HG03066 (cell line): Measurements from ENCODE around the gene ZMAT5.
A peak's percentile ranks its signal among the peaks of the same experiment; 100 is the strongest.

Source experiments
- ATAC-seq: cut with Tn5 transposase; IDR thresholded peaks from one replicate; pipeline ENCODE4 v1.9.1; 2021; ENCODE audit warnings: low read depth; ENCODE audit not compliant: unreplicated experiment

ZMAT5 gene

GRCh38 chr22:29787371-29787980 lies 20.7 kb upstream of the ZMAT5 start:
- no peak for ATAC-seq

GRCh38 chr22:29786031-29786430 lies 19.2 kb upstream of the ZMAT5 start:
- no peak for ATAC-seq

DNA sequence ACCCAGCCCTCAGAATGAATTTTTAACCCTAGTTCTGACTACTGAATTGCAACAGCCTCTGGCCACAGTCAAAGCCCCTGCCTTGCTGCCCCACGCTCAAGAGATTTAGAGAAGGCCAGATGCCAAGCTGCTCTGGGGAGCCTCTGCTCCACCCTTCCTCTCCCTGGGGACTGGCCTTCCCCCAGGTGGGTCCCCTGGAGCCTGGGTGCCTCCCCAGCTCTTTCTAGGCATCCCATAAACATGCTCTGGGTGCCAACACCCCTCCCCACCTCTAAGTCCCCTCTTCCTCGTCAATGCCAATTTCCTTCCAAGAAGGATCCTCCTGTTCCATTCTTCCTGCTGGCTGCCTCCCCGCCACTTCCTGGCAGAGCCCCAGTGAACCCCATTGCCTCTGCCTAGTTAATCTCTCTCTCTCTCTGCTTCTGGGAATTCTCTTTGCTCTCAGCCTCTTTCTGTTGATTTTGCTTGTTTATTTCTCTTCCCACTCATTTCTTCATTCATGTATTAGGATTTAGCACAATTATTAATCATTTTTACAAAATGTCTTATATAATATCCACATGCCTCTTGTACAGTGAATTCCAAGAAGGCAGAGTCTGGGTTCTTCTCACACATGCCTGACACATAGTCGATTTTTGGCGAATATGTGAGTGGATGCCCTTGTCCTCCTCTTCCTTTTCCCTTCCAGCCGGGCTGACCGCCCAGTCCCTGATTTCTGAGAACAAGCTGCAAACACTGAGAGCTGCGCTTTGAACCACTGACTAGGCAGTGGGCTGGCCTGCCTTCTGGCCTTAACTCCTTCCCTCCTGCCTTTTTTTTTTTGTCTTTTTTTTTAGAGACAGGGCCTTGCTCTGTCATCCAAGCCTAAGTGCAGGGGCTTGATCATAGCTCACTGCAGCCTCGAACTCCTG lies 17.9 kb upstream of the ZMAT5 start:
- ATAC-seq = no peak

DNA sequence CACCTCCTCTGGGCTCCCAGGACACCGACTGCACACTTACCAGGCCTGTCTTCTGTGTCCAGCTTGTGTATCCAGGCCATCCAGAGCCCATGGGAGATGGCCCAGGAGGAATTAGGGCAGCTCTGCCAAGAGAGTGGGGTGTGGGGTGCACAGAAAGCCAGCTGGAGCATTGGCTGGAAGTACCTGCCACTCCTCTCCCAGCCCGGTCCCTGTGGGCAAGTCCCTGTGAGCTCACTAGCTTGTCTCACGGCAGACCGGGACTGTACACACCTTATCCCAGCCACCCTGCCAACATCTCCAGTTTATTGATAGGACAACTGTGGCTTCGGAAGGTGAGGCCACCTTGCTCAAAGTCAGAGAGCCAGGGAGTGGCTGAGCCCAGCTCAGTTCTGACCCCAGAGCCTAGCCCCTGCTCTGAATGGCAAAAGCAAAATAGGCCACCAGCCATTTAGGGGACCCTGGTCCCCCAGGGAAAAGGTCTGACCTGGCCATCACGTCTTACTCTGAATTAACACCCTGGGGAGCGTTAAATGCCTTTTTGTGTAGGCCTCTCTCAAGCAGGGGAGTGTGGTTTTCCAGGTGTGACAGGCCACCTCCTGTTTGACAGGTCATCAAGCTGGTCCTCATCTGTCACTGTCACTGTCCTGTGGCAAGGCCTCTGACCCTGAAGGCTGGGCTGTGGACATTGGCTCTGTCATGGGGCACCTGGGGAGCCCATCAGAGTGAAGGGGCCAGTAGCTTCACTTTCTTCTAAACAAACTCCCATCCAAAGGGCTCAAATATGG lies 15.4 kb upstream of the ZMAT5 start:
- no peak for ATAC-seq

DNA sequence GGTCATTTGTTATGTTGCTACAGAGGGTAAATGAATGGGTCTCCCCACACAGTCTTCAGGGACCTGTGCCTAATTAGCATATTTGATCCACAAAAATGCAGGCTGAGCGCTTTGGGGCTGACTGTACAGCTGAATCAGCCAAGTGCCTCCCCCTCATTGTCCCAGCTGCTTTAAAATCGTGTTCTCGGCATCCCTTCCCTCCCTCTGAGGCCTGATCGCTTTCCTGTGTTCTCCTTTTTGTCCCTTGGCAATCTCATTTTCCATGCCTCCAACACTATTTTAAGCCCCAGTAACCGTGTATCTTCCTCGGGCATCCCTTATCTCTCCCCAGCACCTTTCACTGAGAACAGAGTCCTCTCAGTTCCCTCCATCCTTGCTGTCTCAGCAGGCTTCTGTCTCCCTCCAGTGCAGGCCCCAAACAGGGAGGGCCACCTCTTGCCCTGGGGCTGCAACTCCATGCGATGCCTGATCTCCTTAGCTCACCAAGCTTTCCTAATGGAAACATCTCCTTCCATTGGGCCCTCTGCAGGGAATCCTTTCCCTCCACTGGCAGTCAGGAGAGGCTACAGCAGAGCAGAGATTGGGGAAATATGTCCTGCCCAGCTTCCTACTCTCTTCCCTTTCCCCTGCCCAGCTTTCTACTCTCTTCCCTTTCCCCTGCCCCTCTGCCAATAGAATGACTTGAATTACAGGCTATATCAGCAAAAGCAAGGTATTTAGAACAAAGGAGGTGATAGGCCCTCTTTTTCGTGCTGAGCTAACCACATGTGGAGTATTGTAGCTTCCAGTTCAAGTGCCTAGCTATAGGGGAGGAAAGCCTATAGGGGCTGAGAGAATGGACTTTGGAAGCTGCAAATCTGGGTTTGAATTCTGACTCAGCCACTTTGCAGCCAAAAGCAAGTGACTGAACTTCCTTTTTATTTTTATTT lies 14.2 kb upstream of the ZMAT5 start:
- no peak for ATAC-seq

DNA sequence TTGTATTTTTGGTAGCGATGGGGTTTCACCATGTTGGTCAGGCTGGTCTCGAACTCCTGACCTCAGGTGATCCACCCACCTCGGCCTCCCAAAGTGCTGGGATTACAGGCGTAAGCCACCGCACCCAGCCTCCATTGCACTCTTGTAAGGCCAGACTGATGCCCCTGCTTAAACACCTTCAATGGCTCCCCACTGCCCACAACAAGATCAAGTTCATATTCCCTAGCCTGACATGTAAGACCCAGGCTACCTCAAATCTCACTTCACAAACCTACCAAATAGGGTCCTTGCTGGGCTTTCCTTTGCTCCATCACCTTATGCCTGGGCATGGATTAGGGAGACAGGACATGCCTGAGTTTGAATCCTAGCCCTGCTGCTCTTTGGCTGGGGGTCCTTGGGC lies 13.4 kb upstream of the ZMAT5 start:
- no peak for ATAC-seq

DNA sequence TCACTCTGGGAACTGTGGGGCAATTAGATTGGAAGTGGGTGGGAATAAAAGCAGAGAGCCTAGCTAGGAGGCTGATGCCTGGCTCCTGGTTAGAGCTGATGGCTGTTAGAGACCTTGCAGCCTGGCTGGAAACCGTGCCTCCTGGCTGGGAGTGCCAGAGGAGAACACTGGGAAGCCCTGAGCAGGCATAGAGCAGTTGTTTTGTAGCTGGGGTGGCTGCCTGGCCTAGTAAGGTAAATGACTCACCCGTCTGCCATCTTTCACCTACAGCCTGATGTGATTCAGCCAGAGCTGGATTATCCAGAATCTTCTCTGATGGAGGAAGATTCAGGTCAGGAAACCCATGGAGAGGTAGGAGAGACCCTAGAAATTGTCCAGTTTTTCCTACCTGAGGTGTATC lies 6.4 kb upstream of the ZMAT5 start:
- ATAC-seq = no peak

DNA sequence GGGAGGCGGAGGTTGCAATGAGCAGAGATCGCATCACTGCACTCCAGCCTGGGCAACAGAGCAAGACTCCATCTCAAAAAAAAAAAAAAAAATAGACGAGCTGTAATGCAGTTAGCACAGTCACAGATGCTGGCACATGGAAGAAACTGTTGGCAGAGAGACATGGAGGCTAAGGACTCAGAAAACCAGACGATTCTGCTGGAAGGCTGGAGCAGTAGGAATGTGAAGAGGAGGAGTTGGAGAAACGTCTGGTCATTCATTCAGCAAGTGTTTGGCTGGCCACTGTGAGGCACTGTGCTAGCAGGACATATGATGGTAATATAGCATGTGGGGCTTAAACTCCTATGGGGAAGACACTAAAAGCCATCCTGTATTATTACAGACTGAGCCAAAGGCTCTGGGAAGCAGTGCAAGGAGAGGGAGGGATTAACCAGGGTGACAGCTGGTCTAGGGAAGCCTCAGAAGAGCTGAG lies 5.4 kb upstream of the ZMAT5 start:
- ATAC-seq = no peak

GRCh38 chr22:29769723-29770321 lies 3.0 kb upstream of the ZMAT5 start:
- no peak for ATAC-seq

DNA sequence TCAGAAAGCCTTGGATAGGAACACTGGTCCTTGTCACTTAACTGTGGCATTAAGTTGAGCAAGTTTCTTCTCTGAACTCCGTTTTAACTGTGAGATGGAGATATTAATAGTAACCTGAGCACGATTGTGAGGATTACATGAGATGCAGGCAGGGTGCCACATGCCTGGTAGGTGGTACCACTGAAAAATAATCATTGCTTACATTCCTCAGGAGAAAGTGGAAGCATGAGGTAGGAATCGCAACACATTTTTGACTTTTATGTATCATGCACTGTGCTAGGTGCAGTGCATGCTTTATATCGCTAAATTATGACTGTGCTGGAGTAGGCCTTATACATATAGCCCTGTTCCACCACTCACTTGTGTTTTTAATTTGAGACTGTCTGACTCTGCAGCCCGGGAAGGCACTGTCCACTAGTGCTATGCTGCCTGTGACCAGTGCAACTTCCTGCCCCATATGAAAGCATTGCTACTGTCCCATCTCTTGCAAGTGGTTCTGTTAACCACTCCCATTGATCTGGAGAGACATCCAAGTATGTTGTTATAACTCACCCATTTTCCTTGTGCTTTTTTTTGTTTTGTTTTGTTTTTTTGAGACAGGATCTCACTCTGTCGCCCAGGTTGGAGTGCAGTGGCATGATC lies 1.4 kb upstream of the ZMAT5 start:
- no peak for ATAC-seq

DNA sequence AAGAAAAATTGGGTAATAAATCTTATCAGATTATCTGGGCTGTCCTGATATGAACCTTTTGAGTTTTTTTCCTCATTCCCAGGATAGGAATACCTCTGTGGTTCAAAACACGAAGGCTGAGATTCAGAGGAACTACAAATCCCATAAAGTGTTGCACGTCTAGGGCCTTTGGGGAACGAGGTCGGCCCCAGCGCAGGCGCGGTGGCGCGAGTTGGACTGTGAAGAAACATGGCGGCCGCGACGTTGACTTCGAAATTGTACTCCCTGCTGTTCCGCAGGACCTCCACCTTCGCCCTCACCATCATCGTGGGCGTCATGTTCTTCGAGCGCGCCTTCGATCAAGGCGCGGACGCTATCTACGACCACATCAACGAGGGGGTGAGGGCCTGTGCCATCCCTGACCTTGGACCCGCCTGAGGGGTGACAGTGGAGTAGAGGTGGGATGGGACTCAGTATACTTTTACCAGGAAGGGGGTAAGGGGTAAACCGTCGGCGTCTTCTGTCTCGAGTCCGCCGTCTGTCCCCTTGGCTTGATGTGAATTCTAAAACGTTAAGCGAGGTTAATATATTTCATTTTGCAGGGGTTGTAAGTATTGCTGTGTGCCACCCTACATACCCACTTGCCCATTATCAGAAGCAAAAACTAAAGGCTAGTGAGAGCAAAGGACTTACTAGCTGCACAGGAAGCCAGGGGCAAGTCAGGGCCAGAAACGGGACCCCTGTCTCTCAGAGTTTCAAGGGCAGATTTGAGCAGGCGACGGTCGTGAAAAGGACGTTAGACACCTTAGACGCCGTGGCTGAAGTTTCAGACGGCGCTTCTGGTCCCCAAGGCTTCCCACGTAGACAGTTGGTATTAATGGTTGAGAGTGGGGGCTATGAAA lies 604 bp upstream of the ZMAT5 start, which contains the start of gene UQCR10:
Gene UQCR10 (plus strand): TSS at position 199 of the 881 bp plus-strand sequence. CDS start 30 bp downstream, at position 229.
- ATAC-seq = peak; percentile 54

GRCh38 chr22:29765905-29766631 lies 739 bp downstream of the ZMAT5 start:
- ATAC-seq = peak; percentile 22

DNA sequence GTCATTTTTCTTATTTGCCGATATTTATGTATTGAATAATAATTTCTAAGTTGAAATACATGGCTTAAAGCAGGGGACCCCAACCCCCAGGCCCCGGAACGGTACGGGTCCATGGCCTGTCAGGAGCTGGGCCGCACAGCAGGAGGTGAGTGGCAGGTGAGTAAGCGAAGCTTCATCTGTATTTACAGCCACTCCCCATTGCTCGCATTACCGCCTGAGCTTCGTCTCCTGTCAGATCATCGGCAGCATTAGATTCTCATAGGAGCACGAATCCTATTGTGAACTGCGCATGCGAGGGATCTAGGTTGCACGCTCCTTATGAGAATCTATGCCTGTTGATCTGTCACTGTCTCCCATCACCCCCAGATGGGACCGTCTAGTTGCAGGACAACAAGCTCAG lies 4.5 kb downstream of the ZMAT5 start:
- ATAC-seq = no peak

GRCh38 chr22:29758959-29759358 lies 7.8 kb downstream of the ZMAT5 start:
- no peak for ATAC-seq

GRCh38 chr22:29758068-29758622 lies 8.7 kb downstream of the ZMAT5 start:
- no peak for ATAC-seq

DNA sequence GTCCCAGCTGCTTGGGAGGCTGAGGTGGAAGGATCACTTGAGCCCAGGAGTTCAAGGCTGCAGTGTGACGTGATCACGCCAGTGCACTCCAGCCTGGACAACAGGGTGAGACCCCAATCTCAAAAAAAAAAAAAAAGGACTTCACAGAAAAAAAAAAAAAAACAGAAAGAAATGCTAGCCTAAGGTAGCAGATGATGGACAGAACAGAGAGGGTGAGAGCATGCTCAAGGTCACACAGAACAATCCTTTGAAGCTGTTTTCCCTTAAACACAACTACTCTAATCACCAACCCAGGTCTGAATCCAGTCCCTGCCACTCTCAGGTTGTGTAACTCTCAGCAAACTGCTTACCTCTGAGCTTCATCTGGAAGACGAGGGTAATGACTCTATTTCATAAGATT lies 9.7 kb downstream of the ZMAT5 start:
- no peak for ATAC-seq

DNA sequence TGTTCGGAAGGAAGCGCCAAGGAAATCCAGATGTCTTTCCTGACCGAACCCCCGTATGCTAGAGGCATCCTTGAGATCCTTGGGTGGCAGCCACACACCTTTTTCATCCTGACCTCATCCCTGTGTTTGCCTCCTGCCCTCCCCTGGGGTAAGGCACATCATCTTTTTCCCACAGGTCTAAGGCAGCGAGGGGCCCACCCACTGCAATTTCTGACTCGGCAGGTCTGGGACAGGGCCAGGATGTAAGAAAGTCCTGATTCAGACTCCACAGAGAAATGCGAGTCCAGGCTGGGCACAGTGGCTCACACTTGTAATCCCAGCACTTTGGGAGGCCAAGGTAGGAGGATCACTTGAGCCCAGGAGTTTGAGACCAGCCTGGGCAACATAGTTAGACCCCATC lies 10.5 kb downstream of the ZMAT5 start:
- no peak for ATAC-seq
